ENCODE results near the gene CADPS.
"Not testable (repeated sequence)": the region's sequence is repeated elsewhere in the genome, so short reads cannot be mapped to it uniquely, and the experiment has no call there.

The CADPS gene

GRCh38 chr3:62602987-62603386 is 272.2 kb downstream of the CADPS start:
- no peak overlapping the region for H3K4me3 ChIP-seq (ENCODE audit: low read depth, low read length)

DNA sequence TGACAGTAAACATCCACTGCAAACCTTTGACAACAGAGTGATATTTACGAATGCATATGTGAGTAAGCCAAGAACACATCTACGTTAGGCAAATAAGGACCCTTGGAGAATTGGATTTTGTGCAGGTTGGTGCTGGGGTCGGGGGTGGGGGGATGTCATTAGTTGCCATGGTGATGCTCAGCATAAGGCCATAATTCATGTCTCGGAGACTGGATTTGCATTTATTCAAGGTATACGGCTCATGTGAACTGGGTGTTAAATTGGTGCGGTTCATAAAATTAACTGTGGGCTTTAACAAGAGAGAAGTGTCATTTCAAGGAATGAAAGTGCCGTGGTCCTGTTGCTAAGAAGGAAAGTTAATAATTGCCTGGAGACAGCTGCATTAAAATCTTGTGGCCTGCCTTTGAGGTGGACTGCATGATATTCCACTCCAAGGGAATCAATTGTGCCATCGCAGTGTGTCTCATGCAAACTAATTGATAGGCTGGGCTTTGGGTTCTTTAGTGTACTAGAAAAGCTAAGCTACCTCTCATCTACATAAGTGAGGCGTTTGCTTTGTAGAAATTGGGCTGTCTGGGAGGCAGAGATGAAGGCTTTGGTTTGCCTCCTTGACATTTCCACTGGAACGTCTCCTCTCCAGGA is 273.0 kb downstream of the CADPS start:
- H3K4me3 ChIP-seq (ENCODE audit: low read depth, low read length), result no peak overlapping the region

DNA sequence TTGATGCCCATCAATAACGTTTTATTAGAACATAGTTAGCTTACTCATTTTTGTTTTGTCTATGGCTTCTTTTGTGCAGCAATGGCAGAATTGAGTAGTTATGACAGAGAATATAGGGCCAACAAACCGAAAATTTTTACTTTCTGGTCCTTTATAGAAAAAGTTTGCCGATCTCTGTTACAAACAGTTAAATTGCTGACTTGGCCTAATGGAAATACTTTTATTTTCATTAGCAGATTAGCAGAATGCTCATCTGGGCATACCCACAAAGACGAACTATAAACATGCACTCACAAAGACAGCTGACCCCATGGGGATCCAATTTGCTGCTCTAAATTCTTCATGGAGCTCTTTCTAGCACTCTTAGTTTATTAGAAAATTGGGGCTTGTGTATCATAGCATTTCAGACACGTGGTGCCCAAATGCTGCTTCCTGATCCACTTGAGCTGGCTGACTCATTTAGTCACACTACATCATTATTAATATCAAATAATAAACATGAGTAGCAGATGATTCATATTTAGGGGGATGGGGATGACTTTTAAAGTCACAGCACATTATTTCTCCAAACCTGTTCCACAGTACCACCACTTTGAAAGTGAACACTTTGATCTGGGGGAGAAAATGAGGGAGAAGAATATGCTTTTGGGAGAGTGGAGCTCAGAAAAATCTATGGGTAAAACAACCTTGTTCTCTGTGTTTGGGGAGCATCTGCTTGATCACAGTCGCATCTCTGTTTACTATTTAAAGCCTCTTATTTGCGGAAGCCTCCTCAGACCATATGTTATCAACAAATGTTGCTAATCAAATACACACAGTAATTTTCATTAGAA is 273.8 kb downstream of the CADPS start:
- H3K4me3 ChIP-seq (ENCODE audit: low read depth, low read length), result no peak overlapping the region

GRCh38 chr3:62600033-62600432 is 275.2 kb downstream of the CADPS start:
- H3K4me3 ChIP-seq (ENCODE audit: low read depth, low read length), result no peak overlapping the region

- H3K4me3 ChIP-seq (ENCODE audit: low read depth, low read length), result no peak overlapping the region
Measured at GRCh38 chr3:62597491-62597890, 277.7 kb downstream of the CADPS start.

GRCh38 chr3:62592408-62592807 is 282.8 kb downstream of the CADPS start:
- H3K4me3 ChIP-seq (ENCODE audit: low read depth, low read length), result no peak overlapping the region

DNA sequence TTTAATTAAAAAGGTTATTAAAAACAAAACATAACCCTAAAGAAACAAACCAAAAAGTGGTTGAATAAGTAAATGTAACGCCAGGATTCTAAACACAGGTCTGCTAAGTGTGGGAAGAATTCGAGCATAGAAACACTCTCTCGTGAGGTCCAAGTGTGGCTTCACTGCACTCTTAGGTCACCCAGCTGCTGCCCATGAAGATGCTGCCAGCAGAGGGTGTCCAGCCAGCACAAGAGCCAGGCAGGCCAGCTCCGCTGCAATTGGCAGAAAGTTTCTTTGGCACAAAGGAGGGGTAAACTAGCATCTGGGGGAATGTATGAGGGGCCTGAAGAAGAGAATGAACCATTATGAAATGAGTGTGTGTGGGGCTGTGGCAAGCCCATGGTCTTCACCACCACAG is 286.1 kb downstream of the CADPS start:
- H3K4me3 ChIP-seq (ENCODE audit: low read depth, low read length), result no peak overlapping the region

DNA sequence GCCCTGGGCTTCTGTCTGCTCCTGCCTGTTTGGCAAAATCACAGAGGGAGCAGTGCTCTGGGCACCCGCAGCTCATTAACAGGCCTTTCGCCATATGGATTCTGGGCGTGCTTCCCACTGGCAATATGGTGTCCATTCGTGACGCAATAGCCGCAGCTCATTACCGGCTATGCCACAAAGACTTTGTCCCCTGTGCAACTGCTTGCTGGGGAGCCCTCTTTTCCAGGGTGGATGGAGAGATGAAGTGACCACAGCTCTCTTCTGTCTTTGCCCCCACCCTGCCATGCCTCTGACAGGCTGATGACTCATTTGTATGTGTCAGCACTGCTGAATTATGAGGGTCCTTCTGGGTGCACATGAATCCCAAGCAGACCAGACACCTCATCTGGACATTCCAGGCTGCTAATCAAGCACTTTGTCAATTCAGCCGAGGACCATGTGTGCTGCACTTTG is 287.6 kb downstream of the CADPS start:
- no peak overlapping the region for H3K4me3 ChIP-seq (ENCODE audit: low read depth, low read length)

DNA sequence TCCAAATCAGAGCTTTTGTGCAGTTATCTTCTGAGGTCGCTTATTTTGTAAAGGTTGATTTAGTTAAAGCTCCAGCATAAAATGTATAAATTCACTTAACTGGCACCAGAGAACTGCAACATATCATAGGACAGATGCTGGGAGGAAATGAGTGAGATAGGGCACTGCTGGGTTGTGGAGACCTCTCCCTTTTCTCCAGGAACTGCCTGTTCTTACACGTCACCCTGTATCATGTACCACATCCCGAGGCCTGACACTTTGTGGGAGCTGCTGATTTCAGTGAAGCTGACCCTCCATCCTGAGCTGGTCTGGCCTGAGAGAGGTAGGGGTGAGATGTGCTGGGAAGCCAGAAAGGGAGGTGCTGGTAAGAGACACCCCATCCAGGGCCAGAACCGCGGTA is 288.0 kb downstream of the CADPS start:
- no peak overlapping the region for H3K4me3 ChIP-seq (ENCODE audit: low read depth, low read length)

- H3K4me3 ChIP-seq (ENCODE audit: low read depth, low read length), result no peak overlapping the region
Measured at GRCh38 chr3:62586356-62586755, 288.9 kb downstream of the CADPS start.

GRCh38 chr3:62585861-62586260 is 289.4 kb downstream of the CADPS start:
- H3K4me3 ChIP-seq (ENCODE audit: low read depth, low read length), result no peak overlapping the region

- no peak overlapping the region for H3K4me3 ChIP-seq (ENCODE audit: low read depth, low read length)
Measured at GRCh38 chr3:62584636-62585035, 290.6 kb downstream of the CADPS start.

GRCh38 chr3:62582495-62583172 is 292.6 kb downstream of the CADPS start:
- no peak overlapping the region for H3K4me3 ChIP-seq (ENCODE audit: low read depth, low read length)

DNA sequence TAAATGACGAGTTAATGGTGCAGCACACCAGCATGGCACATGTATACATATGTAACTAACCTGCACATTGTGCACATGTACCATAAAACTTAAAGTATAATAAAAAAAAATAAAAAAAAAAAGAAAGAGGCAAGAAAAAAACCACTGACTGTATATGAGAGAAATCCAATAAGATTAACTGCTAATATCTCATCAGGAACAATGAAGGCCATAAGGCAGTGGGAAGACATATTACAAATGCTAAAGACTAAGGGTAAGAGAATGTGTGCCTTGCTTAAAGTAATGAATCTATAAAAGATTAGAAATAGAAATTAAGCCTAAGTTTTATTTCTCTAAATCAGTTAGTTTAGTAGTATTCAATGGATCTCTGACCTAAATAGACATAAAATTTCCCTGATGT is 294.7 kb downstream of the CADPS start:
- not testable (repeated sequence) for H3K4me3 ChIP-seq (ENCODE audit: low read depth, low read length)

DNA sequence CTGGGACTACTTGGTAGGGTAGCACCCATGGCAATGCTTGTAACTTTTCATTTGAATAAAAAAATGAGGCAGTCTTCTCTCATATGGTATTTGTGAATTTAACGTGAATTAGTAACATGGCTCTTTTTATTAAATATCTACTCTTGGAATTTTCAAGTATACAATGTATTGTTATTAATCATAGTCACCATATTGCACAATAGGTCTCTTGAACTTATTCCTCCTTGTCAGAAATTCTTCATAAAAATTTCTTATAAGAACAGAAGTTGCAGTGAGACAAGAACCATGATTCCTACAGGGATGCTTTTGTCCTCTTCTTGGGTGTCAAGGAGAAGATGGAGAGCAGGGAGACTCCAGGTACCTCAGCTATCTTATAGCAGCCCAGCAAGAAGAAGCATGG is 298.1 kb downstream of the CADPS start:
- H3K4me3 ChIP-seq (ENCODE audit: low read depth, low read length), result no peak overlapping the region

GRCh38 chr3:62574266-62574898 is 300.8 kb downstream of the CADPS start:
- no peak overlapping the region for H3K4me3 ChIP-seq (ENCODE audit: low read depth, low read length)

DNA sequence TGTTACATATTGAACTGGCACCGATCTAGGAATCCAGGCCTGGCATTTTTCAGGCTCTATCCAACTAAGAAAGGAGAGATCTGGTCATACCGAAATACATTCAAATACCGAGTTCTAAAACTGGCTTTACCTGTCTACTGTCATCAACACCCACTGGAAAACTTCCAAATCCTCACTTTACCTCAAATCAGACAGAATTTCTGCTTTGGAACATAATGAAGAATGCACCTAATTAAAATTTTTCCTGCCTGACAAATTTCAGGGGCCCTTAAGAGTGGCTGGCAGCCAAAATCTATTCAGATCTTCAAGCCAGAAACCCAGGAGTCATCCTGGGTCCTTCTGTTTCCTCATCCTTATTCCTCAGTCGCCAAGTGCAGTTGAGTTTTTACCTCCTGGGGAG is 303.3 kb downstream of the CADPS start:
- no peak overlapping the region for H3K4me3 ChIP-seq (ENCODE audit: low read depth, low read length)

- H3K4me3 ChIP-seq (ENCODE audit: low read depth, low read length), result no peak overlapping the region
Measured at GRCh38 chr3:62570888-62571287, 304.3 kb downstream of the CADPS start.

DNA sequence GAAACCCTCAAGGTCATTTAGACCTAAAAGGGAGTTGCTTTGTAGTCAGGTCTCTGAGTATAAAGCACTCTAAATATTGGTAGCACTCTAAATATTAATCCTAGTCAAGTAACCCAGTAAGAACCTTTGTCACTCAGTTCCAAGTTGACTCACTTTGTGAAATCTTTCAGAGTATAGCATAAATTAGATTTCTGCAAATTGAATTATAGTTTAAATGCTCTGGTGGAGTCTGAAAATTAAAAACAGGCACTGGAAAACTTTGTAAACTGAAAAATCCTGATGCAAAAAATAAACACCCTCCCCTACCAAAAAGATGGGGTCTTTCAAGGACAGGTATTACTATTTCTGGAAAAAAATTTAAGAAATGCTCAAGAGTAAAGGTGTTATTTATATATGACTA is 305.6 kb downstream of the CADPS start:
- no peak overlapping the region for H3K4me3 ChIP-seq (ENCODE audit: low read depth, low read length)

DNA sequence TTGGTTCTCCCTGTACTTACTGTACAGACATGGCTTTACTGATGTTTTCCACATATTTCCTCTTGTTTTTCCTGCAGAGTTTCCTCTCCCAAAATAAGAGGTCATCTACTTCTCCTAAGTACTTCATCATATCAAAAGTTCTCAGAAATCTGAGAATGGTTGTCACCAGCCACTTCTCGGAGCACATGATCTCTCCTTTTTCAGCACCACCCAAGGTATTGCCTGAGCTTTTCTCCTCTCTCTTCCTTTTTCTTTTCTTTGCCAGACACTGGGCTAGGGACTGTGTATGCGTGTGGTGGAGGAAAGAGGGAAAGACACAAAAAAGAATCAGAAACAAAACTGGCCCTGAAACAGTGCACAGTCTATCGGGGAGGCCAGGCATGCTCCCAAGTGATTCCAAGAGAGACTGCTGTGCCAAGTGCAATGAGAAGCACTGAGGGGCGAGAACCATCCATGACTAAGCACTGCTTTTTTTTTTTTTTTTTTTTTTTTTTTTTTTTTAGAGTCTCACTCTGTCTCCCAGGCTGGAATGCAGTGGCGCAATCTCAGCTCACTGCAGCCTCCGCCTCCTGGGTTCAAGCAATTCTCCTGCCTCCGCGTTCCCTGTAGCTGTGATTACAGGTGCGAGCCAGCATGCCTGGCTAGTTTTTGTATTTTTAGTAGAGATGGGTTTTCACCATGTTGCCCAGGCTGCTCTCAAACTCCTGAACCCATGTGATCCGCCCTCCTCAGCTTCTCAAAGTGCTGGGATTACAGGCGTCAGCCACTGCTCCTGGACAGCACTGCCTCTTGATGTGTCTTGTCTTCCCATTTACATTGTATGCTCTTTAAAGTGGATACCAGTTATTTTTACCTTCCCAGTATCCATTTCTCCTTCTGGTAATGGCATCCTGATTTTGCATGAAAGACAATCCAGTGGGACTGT is 307.9 kb downstream of the CADPS start:
- H3K4me3 ChIP-seq (ENCODE audit: low read depth, low read length), result no peak overlapping the region
